Endothelial cell of umbilical vein (primary cell): Measurements from ENCODE around the gene PGF. TPM values are rescaled to one million over a fixed set of nuclear protein-coding genes. Genes with fewer than 3 reads are reported as not detected.
A peak's percentile ranks its signal among the peaks of the same experiment; 100 is the strongest.

Experiments
- BruUV-seq: library from RNA; stranded (reverse); fragments of 400-500 nt; replicated peaks from 2 replicates; lab custom pipeline; 2021; lab: Mats Ljungman, UMichigan
- CTCF ChIA-PET: fragments of 300-600, 350-600 bp; sonication (Branson Sonifier 250); formaldehyde crosslinking; loops from one replicate; lab custom pipeline; 2021; ENCODE audit warnings: antibody characterized with exemption, inconsistent platforms; lab: Charles Lee
- POLR2A ChIA-PET: fragments of 300-600, 350-600 bp; sonication (Branson Sonifier 250); formaldehyde crosslinking; loops from one replicate; lab custom pipeline; 2021; ENCODE audit warnings: antibody characterized with exemption, inconsistent platforms; lab: Charles Lee
- DNase-seq: peaks from one replicate; pipeline ENCODE4 v3.0.0-alpha.2; 2011; ENCODE audit warnings: low read depth, low spot score
- FAIRE-seq: peaks from 2 replicates; lab custom pipeline; 2011; peaks lifted over from hg19 to GRCh38; lab: Jason Lieb, UNC
- H2AFZ ChIP-seq: 2 replicates; pipeline ENCODE4 v1.6.0; 2012; ENCODE audit warnings: low read depth, low read length, control low read depth, inconsistent platforms
- H3K27ac ChIP-seq: 2 replicates; pipeline ENCODE4 v1.5.1; 2011; ENCODE audit warnings: low read depth, mild to moderate bottlenecking, control low read depth, low read length, moderate library complexity; ENCODE audit not compliant: insufficient read depth
- H3K27me3 ChIP-seq, 2 experiments: 2 replicates each; pipeline versions ENCODE4 v1.6.0 to v1.6.1; 2011; ENCODE audit warnings: low read length in 2 of 2, mixed read lengths in 1 of 2; ENCODE audit not compliant: control insufficient read depth in 2 of 2, insufficient read depth in 2 of 2
- H3K36me3 ChIP-seq, 2 experiments: 2 replicates in 1 of 2; 3 replicates in 1 of 2; pipeline ENCODE4 v1.5.1; 2011; ENCODE audit warnings: low read length in 2 of 2, mild to moderate bottlenecking in 1 of 2, moderate library complexity in 1 of 2; ENCODE audit not compliant: control insufficient read depth in 2 of 2, insufficient read depth in 2 of 2; ENCODE audit errors: extremely low read depth in 1 of 2
- H3K4me1 ChIP-seq: 3 replicates; pipeline ENCODE4 v1.5.1; 2011; ENCODE audit warnings: mild to moderate bottlenecking, low read length; ENCODE audit not compliant: control insufficient read depth, insufficient read depth; ENCODE audit errors: extremely low read depth
- H3K4me2 ChIP-seq: 2 replicates; pipeline ENCODE4 v1.6.1; 2011; ENCODE audit warnings: low read length, control low read depth, mixed read lengths; ENCODE audit not compliant: insufficient read depth
- H3K4me3 ChIP-seq, 3 experiments: fragments of 200-600 bp in 1 of 3; sonication (generic), shearing (Covaris generic) in 1 of 3; replicated peaks in 1 of 3; 2 replicates each; pipeline ENCODE4 v1.5.1; 2011 to 2016; ENCODE audit warnings: control low read depth in 3 of 3, low read length in 3 of 3, mild to moderate bottlenecking in 2 of 3, inconsistent platforms in 1 of 3, low read depth in 1 of 3, moderate library complexity in 1 of 3; ENCODE audit not compliant: insufficient read depth in 1 of 3
- H3K79me2 ChIP-seq: 2 replicates; pipeline ENCODE4 v1.6.0; 2012; ENCODE audit warnings: low read length, inconsistent platforms; ENCODE audit not compliant: control insufficient read depth, insufficient read depth
- H3K9ac ChIP-seq: replicated peaks from 2 replicates; pipeline ENCODE3; 2011; ENCODE audit warnings: low read length, control low read depth; ENCODE audit not compliant: insufficient read depth; ENCODE audit errors: extremely low read depth
- H3K9me1 ChIP-seq: replicated peaks from 3 replicates; pipeline ENCODE4 v1.6.0; 2011; ENCODE audit warnings: mild to moderate bottlenecking, low read length; ENCODE audit not compliant: control insufficient read depth, insufficient read depth; ENCODE audit errors: extremely low read depth
- H3K9me3 ChIP-seq: replicated peaks from 2 replicates; pipeline ENCODE4 v1.5.1; 2012; ENCODE audit warnings: low read length, inconsistent platforms; ENCODE audit not compliant: control insufficient read depth, insufficient read depth
- H4K20me1 ChIP-seq: replicated peaks from 2 replicates; pipeline ENCODE3; 2011; ENCODE audit warnings: mild to moderate bottlenecking, low read length; ENCODE audit not compliant: control insufficient read depth, insufficient read depth; ENCODE audit errors: extremely low read depth
- CTCF ChIP-seq, 2 donors: IDR thresholded peaks; 1 replicate in 1 of 2; 2 replicates in 1 of 2; pipeline ENCODE4 v1.5.1; 2011; ENCODE audit warnings: low read length in 2 of 2, mild to moderate bottlenecking in 2 of 2, moderate library complexity in 2 of 2, control low read depth in 1 of 2, inconsistent platforms in 1 of 2, low read depth in 1 of 2; ENCODE audit not compliant: insufficient read depth in 1 of 2; ENCODE audit errors: extremely low read depth in 1 of 2
- EZH2 ChIP-seq: IDR thresholded peaks from 2 replicates; pipeline ENCODE4 v1.6.1; 2012; ENCODE audit warnings: borderline replicate concordance, low read depth, mild to moderate bottlenecking, moderate library complexity, low read length, inconsistent platforms; ENCODE audit not compliant: severe bottlenecking
- FOS ChIP-seq: IDR thresholded peaks from 2 replicates; pipeline ENCODE4 v1.6.1; 2011; ENCODE audit warnings: mild to moderate bottlenecking, low read length, moderate library complexity, borderline replicate concordance; ENCODE audit not compliant: insufficient read depth
- GATA2 ChIP-seq: IDR thresholded peaks from 2 replicates; pipeline ENCODE4 v1.7.0; 2011; ENCODE audit warnings: low read depth, mild to moderate bottlenecking, moderate library complexity, mixed read lengths, low read length; ENCODE audit not compliant: insufficient read length, insufficient read depth
- JUN ChIP-seq: IDR thresholded peaks from 2 replicates; pipeline ENCODE4 v1.6.1; 2011; ENCODE audit warnings: borderline replicate concordance, low read depth; ENCODE audit not compliant: insufficient read length, insufficient read depth
- MYC ChIP-seq: IDR thresholded peaks from one replicate; pipeline ENCODE4 v1.6.1; 2011; ENCODE audit warnings: mild to moderate bottlenecking, low read depth, low read length
- POLR2A ChIP-seq: IDR thresholded peaks from 2 replicates; pipeline ENCODE4 v1.6.1; 2012; ENCODE audit warnings: low read depth, mild to moderate bottlenecking, control low read depth, low read length
- POLR2AphosphoS5 ChIP-seq: IDR thresholded peaks from 2 replicates; pipeline ENCODE4 v1.6.1; 2012; ENCODE audit warnings: low read depth, mild to moderate bottlenecking, control low read depth, low read length, moderate library complexity; ENCODE audit not compliant: insufficient read depth
- dilution Hi-C: fragments of 300-500 bp; cut with MboI; formaldehyde crosslinking; loops from one replicate; pipeline ENCODE4 v1.15.0; 2019; ENCODE audit warnings: low sequenced_read_pairs; ENCODE audit not compliant: extremely low pct_ligation_motif_present
- intact Hi-C: fragments of 100-400 bp; cut with micrococcal nuclease; formaldehyde crosslinking; loops from one replicate; pipeline ENCODE4 v1.10.0; 2022
- polyA plus RNA-seq, 4 experiments: library from polyadenylated mRNA; depleted of rRNA in 3 of 4; stranded (reverse) in 3 of 4; unstranded in 1 of 4; fragments of >200 nt; gene quantifications; 2 replicates each; pipeline versions ENCODE4 v1.2.1 to v1.2.3, GENCODE V29; 2011 to 2012; ENCODE audit warnings: missing spikeins in 1 of 4
- total RNA-seq: library from RNA; stranded (reverse); gene quantifications from 2 replicates; pipeline ENCODE4 v1.2.3, GENCODE V29; 2021
- TF ChIP-seq, protein P1 (sequence below): IDR thresholded peaks from 2 replicates; pipeline ENCODE4 v1.6.1; 2011; ENCODE audit not compliant: insufficient read depth, insufficient read length

The PGF gene
- total and polyA plus RNA-seq, 2 donors (not counting 3 experiments of a cell fraction or from before 2014, with no cell fraction given): 89.0 to 206 TPM

GRCh38 chr14:74985806-74986205 is 30.4 kb upstream of the PGF start:
- TF ChIP-seq JUN: no peak
- no peak for DNase-seq
- Histone ChIP-seq H3K36me3 (no peaks in the 10 kb centered on the region), H3K4me3 (no peak overlapping the region), H3K4me1 (peaks cover 62% of the 10 kb centered on the region), H3K9me3 (no peaks in the 10 kb centered on the region), H3K9me1 (no peaks in the 10 kb centered on the region), H3K9ac (no peak overlapping the region), H2AFZ (no peak overlapping the region), H3K27me3 (no peaks in the 10 kb centered on the region), H3K27ac (no peak overlapping the region), H4K20me1 (no peaks in the 10 kb centered on the region), H3K79me2 (no peaks in the 10 kb centered on the region), H3K4me2 (no peak overlapping the region)
- CTCF ChIA-PET: no interaction called here
- intact Hi-C loops (loop anchor here (5.0 kb wide), 1 partner anchor 369 kb away; no protein-coding TSS in a partner anchor), dilution Hi-C loops (no loop called here)
- BruUV-seq: no TSS peak
- POLR2A ChIA-PET: no interaction called here
- FAIRE-seq: no peak

- no peak overlapping the region for H3K9ac ChIP-seq
- no peak overlapping the region for H3K4me3 ChIP-seq
- no peaks in the 10 kb centered on the region for H3K9me3 ChIP-seq
- FAIRE-seq (no peak), DNase-seq (no peak)
- H4K20me1 ChIP-seq: no peaks in the 10 kb centered on the region
- no peak overlapping the region for H3K4me2 ChIP-seq
- no TSS peak for BruUV-seq
- TF ChIP-seq POLR2A (no peak), POLR2AphosphoS5 (no peak), EZH2 (no peak), FOS (no peak), MYC (no peak), GATA2 (no peak), JUN (no peak), CTCF (IDR thresholded peaks at IDR 0.05; ENCODE audit: extremely low read depth in 1 of 2, insufficient read depth in 1 of 2, low read depth in 1 of 2, low read length in 2 of 2) (no peak)
- TF ChIP-seq, protein P1, sequence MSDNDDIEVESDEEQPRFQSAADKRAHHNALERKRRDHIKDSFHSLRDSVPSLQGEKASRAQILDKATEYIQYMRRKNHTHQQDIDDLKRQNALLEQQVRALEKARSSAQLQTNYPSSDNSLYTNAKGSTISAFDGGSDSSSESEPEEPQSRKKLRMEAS: no peak
- intact Hi-C loops (loop anchor here (5.0 kb wide), 1 partner anchor 368 kb away; no protein-coding TSS in a partner anchor), dilution Hi-C loops (no loop called here)
- no peaks in the 10 kb centered on the region for H3K36me3 ChIP-seq
- ChIA-PET POLR2A (no interaction called here), CTCF (interaction anchor here (1.0 kb wide), 1 partner anchor 12 kb away, joined by 3 read pairs; no protein-coding TSS in a partner anchor)
- no peak overlapping the region for H2AFZ ChIP-seq
- no peaks in the 10 kb centered on the region for H3K79me2 ChIP-seq
- peak overlapping the region; percentile 66 for H3K27ac ChIP-seq
- H3K27me3 ChIP-seq: no peaks in the 10 kb centered on the region
- H3K9me1 ChIP-seq: no peaks in the 10 kb centered on the region
- peaks cover 70% of the 10 kb centered on the region for H3K4me1 ChIP-seq
Measured at GRCh38 chr14:74985028-74985310, 29.6 kb upstream of the PGF start.
